Brain pericyte (primary cell): ENCODE data around the gene CNTRL.

Source experiments
- DNase-seq: peaks from one replicate; pipeline ENCODE4 v3.0.0-alpha.2; 2012; ENCODE audit warnings: low read depth, low spot score

Gene CNTRL

GRCh38 chr9:121201045-121201737, 126.4 kb downstream of the CNTRL start:
- DNase-seq, result no peak

GRCh38 chr9:121201738-121202533, 127.2 kb downstream of the CNTRL start, which contains the start of gene RAB14:
TSS of gene RAB14 (minus strand) at chr9:121201869. CDS start at chr9:121193412, 8,457 bp downstream.
- DNase-seq, result peak; percentile 91

GRCh38 chr9:121204121-121204520, 129.4 kb downstream of the CNTRL start:
- no peak for DNase-seq

- DNase-seq, result no peak
These were observed 129.9 kb downstream of the CNTRL start for GRCh38 chr9:121204611-121205010.

GRCh38 chr9:121206516-121207370, 132.0 kb downstream of the CNTRL start:
- no peak for DNase-seq

- no peak for DNase-seq
These were observed 132.7 kb downstream of the CNTRL start for GRCh38 chr9:121207371-121207940.

GRCh38 chr9:121210536-121210935, 135.8 kb downstream of the CNTRL start:
- DNase-seq, result no peak

GRCh38 chr9:121213136-121213806, 138.5 kb downstream of the CNTRL start:
- peak; percentile 60 for DNase-seq

- no peak for DNase-seq
These were observed 139.2 kb downstream of the CNTRL start for GRCh38 chr9:121214005-121214404.

- DNase-seq, result no peak
These were observed 141.6 kb downstream of the CNTRL start for GRCh38 chr9:121216271-121216805.

GRCh38 chr9:121217609-121218292, 143.0 kb downstream of the CNTRL start:
- no peak for DNase-seq

- no peak for DNase-seq
These were observed 143.7 kb downstream of the CNTRL start for GRCh38 chr9:121218357-121219027.

GRCh38 chr9:121219530-121219929, 144.8 kb downstream of the CNTRL start:
- no peak for DNase-seq

- no peak for DNase-seq
These were observed 146.4 kb downstream of the CNTRL start for GRCh38 chr9:121220996-121221663.

- no peak for DNase-seq
These were observed 146.9 kb downstream of the CNTRL start for GRCh38 chr9:121221664-121222055.

GRCh38 chr9:121222524-121223171, 147.9 kb downstream of the CNTRL start:
- no peak for DNase-seq

GRCh38 chr9:121225240-121225639, 150.5 kb downstream of the CNTRL start:
- no peak for DNase-seq

GRCh38 chr9:121226175-121226574, 151.4 kb downstream of the CNTRL start:
- no peak for DNase-seq
